Skeletal muscle tissue (tissue), 4 donors: ENCODE results near the gene CCDC177. TPM values are rescaled to one million over a fixed set of nuclear protein-coding genes. Genes with fewer than 3 reads are reported as not detected.

Experiments
- H3K27ac ChIP-seq: one replicate; pipeline ENCODE4 v1.7.0; 2013; ENCODE audit warnings: mild to moderate bottlenecking, low read depth, low read length, inconsistent platforms
- H3K27me3 ChIP-seq, 3 donors: one replicate each; pipeline ENCODE4 v1.7.0; 2013; ENCODE audit warnings: low read length in 3 of 3; ENCODE audit not compliant: control insufficient read depth in 3 of 3, insufficient read depth in 3 of 3
- H3K36me3 ChIP-seq, 3 donors: one replicate each; pipeline ENCODE4 v1.7.0; 2013; ENCODE audit warnings: low read length in 3 of 3; ENCODE audit not compliant: control insufficient read depth in 3 of 3, insufficient read depth in 3 of 3
- H3K4me1 ChIP-seq, 3 donors: one replicate each; pipeline ENCODE4 v1.7.0; 2013; ENCODE audit warnings: low read length in 3 of 3, mild to moderate bottlenecking in 3 of 3; ENCODE audit not compliant: control insufficient read depth in 3 of 3, insufficient read depth in 3 of 3
- H3K4me3 ChIP-seq, 3 donors: one replicate each; pipeline ENCODE4 v1.7.0; 2013; ENCODE audit warnings: low read length in 3 of 3
- H3K9ac ChIP-seq, 3 donors: one replicate each; pipeline ENCODE4 v1.7.0; 2013; ENCODE audit warnings: low read length in 3 of 3, mild to moderate bottlenecking in 3 of 3, moderate library complexity in 2 of 3, low read depth in 1 of 3
- H3K9me3 ChIP-seq, 3 donors: one replicate each; pipeline ENCODE4 v1.7.0; 2013; ENCODE audit warnings: low read length in 3 of 3; ENCODE audit not compliant: control insufficient read depth in 3 of 3
- total RNA-seq: library from RNA; depleted of rRNA; stranded (reverse); fragments of >200 nt; gene quantifications from one replicate; pipeline ENCODE4 v1.2.3, GENCODE V29; 2014
- donor health status: Osteomylitis.

Gene CCDC177
- total RNA-seq, 1 donor from 2014 or later = not detected

GRCh38 chr14:69571449-69572029 is 3.1 kb downstream of the CCDC177 start:
- Histone ChIP-seq H3K27me3 (peaks cover 68 to 90% (median 78%) of the 10 kb centered on the region in 3 donors), H3K9ac (peak overlapping the region in 1 of 3 donors; percentile 40), H3K27ac (no peak overlapping the region), H3K4me1 (peaks cover 30 to 34% (median 30%) of the 10 kb centered on the region in 3 donors), H3K4me3 (peak overlapping the region; percentile 38 to 70 (median 66)), H3K9me3 (no peaks in the 10 kb centered on the region), H3K36me3 (no peaks in the 10 kb centered on the region)

DNA sequence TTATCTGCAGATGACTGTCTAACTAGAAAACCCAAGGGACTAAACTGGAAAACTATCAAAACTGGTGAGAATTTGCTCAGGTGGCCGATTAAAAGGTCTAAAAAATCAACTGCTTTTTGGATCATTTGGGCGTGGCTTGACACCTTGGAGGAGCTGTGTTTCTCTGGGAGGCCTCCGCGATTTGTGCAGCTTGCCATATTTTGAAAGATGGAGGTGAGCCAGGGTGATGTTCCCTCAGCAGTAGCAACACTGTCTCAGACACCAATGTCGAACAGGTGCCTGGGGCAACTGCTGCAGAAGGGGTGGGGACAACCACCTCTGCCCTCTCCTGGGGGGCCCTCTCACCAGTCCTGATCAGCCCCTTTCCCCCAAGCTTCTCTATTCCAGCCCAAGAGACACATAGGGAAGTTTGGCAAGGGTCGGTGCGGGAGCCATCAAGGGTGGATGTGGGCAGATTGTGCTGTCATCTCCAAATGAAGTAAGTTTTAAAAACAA is 3.8 kb downstream of the CCDC177 start:
- H3K9me3 ChIP-seq = no peaks in the 10 kb centered on the region
- no peak overlapping the region for H3K27ac ChIP-seq
- H3K27me3 ChIP-seq = peaks cover 62 to 90% (median 77%) of the 10 kb centered on the region in 3 donors
- no peaks in the 10 kb centered on the region for H3K36me3 ChIP-seq
- no peak overlapping the region for H3K4me3 ChIP-seq
- peaks cover 30 to 34% (median 30%) of the 10 kb centered on the region in 3 donors for H3K4me1 ChIP-seq
- H3K9ac ChIP-seq = no peak overlapping the region

DNA sequence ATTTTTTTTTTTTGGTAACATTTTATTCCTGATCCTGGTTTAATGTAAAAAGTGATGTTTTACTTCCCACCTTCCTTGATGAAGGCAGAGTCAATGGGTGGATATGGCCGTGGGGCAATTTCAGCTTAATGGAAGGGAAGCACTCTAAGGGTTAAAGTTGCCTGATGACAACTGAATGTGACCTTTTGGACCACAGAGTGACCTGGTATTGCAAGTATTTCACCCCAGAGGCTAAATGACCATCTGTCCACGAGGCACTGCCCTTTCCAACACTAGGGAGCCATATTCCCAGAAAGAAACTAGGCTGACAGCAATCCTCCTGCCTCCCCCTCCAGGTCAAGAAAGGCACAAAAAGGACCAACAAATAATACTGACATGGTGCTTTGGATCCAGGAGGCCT is 4.8 kb downstream of the CCDC177 start:
- Histone ChIP-seq H3K27ac (no peak overlapping the region), H3K9me3 (no peaks in the 10 kb centered on the region), H3K4me3 (no peak overlapping the region), H3K36me3 (no peaks in the 10 kb centered on the region), H3K9ac (no peak overlapping the region), H3K27me3 (peaks cover 58 to 89% (median 78%) of the 10 kb centered on the region in 3 donors), H3K4me1 (peaks cover 30 to 34% (median 30%) of the 10 kb centered on the region in 3 donors)

DNA sequence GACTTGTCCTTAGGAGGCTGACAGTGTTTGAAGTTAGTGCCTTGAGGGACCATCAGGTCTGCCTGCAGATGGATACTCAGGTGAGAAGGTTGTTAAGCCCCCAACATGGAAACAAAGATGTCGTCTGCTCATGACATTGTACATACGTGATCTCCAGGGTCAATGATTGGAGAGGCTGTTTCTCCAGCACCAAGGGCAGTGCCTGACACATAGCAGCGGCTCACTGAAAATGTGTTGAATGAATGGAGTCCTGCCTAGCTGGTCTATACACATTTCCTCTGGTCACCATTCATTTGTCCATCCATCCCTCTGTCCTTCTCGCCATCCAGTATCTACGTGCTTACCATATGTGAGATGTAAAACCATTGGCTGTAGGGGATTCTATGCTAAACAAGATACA is 7.1 kb downstream of the CCDC177 start:
- no peaks in the 10 kb centered on the region for H3K9me3 ChIP-seq
- no peak overlapping the region for H3K27ac ChIP-seq
- H3K9ac ChIP-seq = no peak overlapping the region
- H3K36me3 ChIP-seq = no peaks in the 10 kb centered on the region
- peaks cover 11 to 15% (median 11%) of the 10 kb centered on the region in 3 donors for H3K4me1 ChIP-seq
- no peak overlapping the region for H3K4me3 ChIP-seq
- H3K27me3 ChIP-seq = peaks cover 48 to 79% (median 70%) of the 10 kb centered on the region in 3 donors

DNA sequence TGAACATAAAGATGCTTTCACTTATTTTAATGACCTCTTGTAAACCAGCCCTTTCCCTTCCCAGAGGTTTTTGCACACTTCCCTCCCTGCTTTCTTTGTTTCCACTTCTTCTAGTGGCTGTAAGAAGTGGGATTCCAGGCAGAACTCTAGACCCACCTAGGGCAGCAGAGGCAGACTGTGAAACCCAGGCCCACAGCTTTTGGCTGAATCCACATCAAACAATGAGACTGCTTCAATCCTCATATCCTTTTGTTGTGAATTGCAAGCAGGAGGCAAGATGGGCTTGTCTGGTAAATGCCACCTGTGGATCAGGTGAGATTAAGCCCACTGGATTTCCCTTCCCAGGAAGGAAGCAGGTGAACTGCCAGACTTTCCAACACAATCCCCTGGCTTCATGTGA is 12.8 kb downstream of the CCDC177 start:
- no peaks in the 10 kb centered on the region for H3K9me3 ChIP-seq
- H3K27me3 ChIP-seq = peaks cover 24 to 47% (median 28%) of the 10 kb centered on the region in 3 donors
- no peak overlapping the region for H3K4me3 ChIP-seq
- no peaks in the 10 kb centered on the region for H3K4me1 ChIP-seq
- no peak overlapping the region for H3K9ac ChIP-seq
- no peak overlapping the region for H3K27ac ChIP-seq
- no peaks in the 10 kb centered on the region for H3K36me3 ChIP-seq

- Histone ChIP-seq H3K9me3 (no peaks in the 10 kb centered on the region), H3K4me1 (no peaks in the 10 kb centered on the region), H3K4me3 (no peak overlapping the region), H3K9ac (no peak overlapping the region), H3K27me3 (peaks cover 18 to 38% (median 28%) of the 10 kb centered on the region in 3 donors), H3K36me3 (no peaks in the 10 kb centered on the region), H3K27ac (no peak overlapping the region)
These were observed 13.8 kb downstream of the CCDC177 start for GRCh38 chr14:69560826-69561225.

DNA sequence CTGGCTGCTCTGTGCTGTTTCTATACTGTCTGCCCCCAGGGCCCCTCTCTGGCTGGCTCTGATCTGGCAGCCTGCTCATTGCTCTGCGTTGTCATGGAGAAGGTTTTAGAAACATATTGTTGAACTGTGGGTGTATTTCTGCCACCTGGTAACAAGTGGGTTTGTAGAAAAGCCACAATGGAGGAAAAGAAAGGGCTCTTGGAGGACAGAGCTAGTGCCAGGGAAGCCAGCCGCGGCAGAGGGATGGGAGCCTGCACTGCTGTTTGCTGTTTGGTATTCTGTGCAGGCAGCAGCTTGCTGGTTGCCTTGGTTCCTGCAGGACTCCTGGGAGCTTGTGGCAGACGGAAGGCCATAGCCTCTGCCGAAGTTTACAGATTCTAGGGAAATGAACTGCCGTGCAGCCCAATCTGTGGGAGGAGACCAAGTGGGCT is 15.1 kb downstream of the CCDC177 start:
- H3K27ac ChIP-seq = no peak overlapping the region
- no peaks in the 10 kb centered on the region for H3K36me3 ChIP-seq
- no peaks in the 10 kb centered on the region for H3K4me1 ChIP-seq
- H3K9me3 ChIP-seq = no peaks in the 10 kb centered on the region
- peaks cover 5 to 31% (median 22%) of the 10 kb centered on the region in 3 donors for H3K27me3 ChIP-seq
- H3K9ac ChIP-seq = no peak overlapping the region
- H3K4me3 ChIP-seq = no peak overlapping the region

DNA sequence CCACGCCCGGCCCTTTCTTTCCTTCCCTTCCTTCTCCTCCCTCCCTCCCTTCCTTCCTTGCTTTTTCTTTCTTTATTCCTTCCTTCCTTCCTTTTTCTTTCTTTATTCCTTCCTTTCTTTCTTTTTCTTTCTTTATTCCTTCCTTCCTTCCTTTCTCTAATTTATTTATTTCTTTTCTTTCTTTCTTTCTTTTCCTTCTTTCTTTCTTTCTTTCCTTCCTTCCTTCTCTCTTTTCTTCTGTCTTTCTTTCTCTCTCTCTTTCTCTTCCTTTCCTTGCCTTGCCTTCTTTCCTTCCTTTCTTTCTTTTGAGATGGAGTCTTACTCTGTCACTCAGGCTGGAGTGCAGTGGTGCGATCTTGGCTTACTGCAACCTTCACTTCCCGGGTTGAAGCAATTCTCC is 15.9 kb downstream of the CCDC177 start:
- Histone ChIP-seq H3K9ac (no peak overlapping the region), H3K4me1 (no peaks in the 10 kb centered on the region), H3K36me3 (no peaks in the 10 kb centered on the region), H3K9me3 (no peaks in the 10 kb centered on the region), H3K27ac (no peak overlapping the region), H3K27me3 (peaks cover 0 to 27% (median 14%) of the 10 kb centered on the region in 3 donors), H3K4me3 (no peak overlapping the region)

GRCh38 chr14:69554500-69554899 is 20.2 kb downstream of the CCDC177 start:
- Histone ChIP-seq H3K9ac (no peak overlapping the region), H3K27me3 (peaks cover 5 to 37% (median 11%) of the 10 kb centered on the region in 3 donors), H3K4me1 (no peaks in the 10 kb centered on the region), H3K4me3 (no peak overlapping the region), H3K36me3 (no peaks in the 10 kb centered on the region), H3K27ac (no peak overlapping the region), H3K9me3 (no peaks in the 10 kb centered on the region)

GRCh38 chr14:69553252-69553651 is 21.4 kb downstream of the CCDC177 start:
- no peaks in the 10 kb centered on the region for H3K4me1 ChIP-seq
- no peak overlapping the region for H3K27ac ChIP-seq
- no peak overlapping the region for H3K9ac ChIP-seq
- no peak overlapping the region for H3K4me3 ChIP-seq
- H3K9me3 ChIP-seq = no peaks in the 10 kb centered on the region
- peaks cover 15 to 46% (median 17%) of the 10 kb centered on the region in 3 donors for H3K27me3 ChIP-seq
- no peaks in the 10 kb centered on the region for H3K36me3 ChIP-seq
